LNCaP clone FGC (cell line): Measurements from ENCODE around the gene PSMD11.
"Not testable (repeated sequence)": the region's sequence is repeated elsewhere in the genome, so short reads cannot be mapped to it uniquely, and the experiment has no call there.

Experiments
- DNase-seq: peaks from one replicate; pipeline ENCODE4 v3.0.0-alpha.2; 2011; ENCODE audit warnings: low read depth
- H3K4me3 ChIP-seq: 2 replicates; pipeline ENCODE4 v1.5.1; 2011; ENCODE audit warnings: mild to moderate bottlenecking, low read depth, low read length, control low read depth
- TF ChIP-seq, protein P1 (sequence below): IDR thresholded peaks from 2 replicates; pipeline ENCODE4 v1.5.1; 2012; ENCODE audit warnings: mild to moderate bottlenecking; ENCODE audit not compliant: control insufficient read depth, insufficient read depth; ENCODE audit errors: extremely low read depth

Gene PSMD11

GRCh38 chr17:32523827-32524552, 79.7 kb downstream of the PSMD11 start:
- no peak for DNase-seq
- TF ChIP-seq, protein P1, sequence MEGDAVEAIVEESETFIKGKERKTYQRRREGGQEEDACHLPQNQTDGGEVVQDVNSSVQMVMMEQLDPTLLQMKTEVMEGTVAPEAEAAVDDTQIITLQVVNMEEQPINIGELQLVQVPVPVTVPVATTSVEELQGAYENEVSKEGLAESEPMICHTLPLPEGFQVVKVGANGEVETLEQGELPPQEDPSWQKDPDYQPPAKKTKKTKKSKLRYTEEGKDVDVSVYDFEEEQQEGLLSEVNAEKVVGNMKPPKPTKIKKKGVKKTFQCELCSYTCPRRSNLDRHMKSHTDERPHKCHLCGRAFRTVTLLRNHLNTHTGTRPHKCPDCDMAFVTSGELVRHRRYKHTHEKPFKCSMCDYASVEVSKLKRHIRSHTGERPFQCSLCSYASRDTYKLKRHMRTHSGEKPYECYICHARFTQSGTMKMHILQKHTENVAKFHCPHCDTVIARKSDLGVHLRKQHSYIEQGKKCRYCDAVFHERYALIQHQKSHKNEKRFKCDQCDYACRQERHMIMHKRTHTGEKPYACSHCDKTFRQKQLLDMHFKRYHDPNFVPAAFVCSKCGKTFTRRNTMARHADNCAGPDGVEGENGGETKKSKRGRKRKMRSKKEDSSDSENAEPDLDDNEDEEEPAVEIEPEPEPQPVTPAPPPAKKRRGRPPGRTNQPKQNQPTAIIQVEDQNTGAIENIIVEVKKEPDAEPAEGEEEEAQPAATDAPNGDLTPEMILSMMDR, result no peak
- H3K4me3 ChIP-seq, result no peak overlapping the region

- not testable (repeated sequence) for H3K4me3 ChIP-seq, DNase-seq
These were observed 80.2 kb downstream of the PSMD11 start for GRCh38 chr17:32524553-32524880.

DNA sequence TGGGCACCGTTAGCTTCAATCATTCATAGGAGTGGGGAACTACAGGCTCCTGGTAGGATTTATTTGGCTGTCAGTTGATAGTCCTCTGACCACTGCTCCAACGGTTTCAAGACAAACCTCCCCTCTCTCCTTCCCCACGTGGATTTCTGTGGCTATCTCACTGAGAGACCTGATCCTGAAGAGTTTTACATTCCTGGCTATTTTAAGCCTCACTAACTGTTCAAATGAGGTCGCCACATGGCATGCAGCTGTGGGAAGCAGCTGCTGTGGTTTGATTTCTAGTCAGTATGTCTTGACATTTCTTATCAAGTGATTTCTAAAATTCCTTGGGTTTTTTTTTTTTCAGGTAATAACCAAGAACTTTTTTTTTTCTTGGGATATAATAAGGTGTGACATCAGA, 80.8 kb downstream of the PSMD11 start:
- DNase-seq, result no peak
- TF ChIP-seq, protein P1, result no peak

GRCh38 chr17:32527146-32527545, 82.8 kb downstream of the PSMD11 start:
- H3K4me3 ChIP-seq, result no peak overlapping the region
- TF ChIP-seq, protein P1, result no peak
- no peak for DNase-seq

More for the DNA sequence above, 80.8 kb downstream of the PSMD11 start:
- no peak overlapping the region for H3K4me3 ChIP-seq

DNA sequence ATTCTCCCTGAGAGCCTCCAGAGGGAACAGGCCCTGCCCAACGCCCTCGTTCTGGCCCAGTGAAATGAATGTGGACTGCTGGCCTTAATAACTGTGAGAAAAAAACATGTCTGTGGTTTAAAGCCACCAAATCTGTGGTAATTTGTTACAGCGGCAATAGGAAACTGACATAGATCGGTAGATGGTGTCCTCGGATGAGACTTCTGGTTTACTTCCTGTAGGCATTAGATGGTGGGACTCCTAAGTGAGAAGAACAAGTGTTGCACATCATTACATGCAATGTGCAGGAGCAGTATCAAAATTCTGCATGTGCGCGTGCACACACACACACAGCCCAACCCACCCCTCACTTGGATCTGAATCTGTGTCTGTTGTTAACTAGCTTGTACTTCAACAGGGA, 84.5 kb downstream of the PSMD11 start:
- DNase-seq, result no peak
- H3K4me3 ChIP-seq, result no peak overlapping the region
- TF ChIP-seq, protein P1, result no peak

- DNase-seq, result no peak
- TF ChIP-seq, protein P1, result no peak
- H3K4me3 ChIP-seq, result no peak overlapping the region
These were observed 85.3 kb downstream of the PSMD11 start for GRCh38 chr17:32529604-32530003.
